K562 (cell line): ENCODE data around the gene TP63. TPM values are rescaled to one million over a fixed set of nuclear protein-coding genes. Genes with fewer than 3 reads are reported as not detected.

ENCODE experiments used
- ATAC-seq: fragments of 200-7000 bp; cut with Tn5 transposase; 3 replicates; pipeline ENCODE4 v1.9.1; 2020; ENCODE audit warnings: moderate library complexity
- BruUV-seq: library from RNA; stranded (reverse); fragments of 400-500 nt; replicated peaks from 2 replicates; lab custom pipeline; 2021; lab: Mats Ljungman, UMichigan
- CTCF ChIA-PET: fragments of 300-600 bp; formaldehyde crosslinking; extraction: SDS; loops from one replicate; lab custom pipeline; 2021; ENCODE audit warnings: low intra/inter-chr PET ratio; lab: Yijun Ruan, JAX
- POLR2A ChIA-PET: fragments of 300-600, 350-650 bp; sonication (Branson Sonifier 250); formaldehyde crosslinking; extraction: SDS; loops from one replicate; lab custom pipeline; 2021; ENCODE audit warnings: antibody characterized with exemption, inconsistent platforms; lab: Yijun Ruan, JAX
- DNase-seq, 4 experiments: peaks; one replicate each; pipeline versions ENCODE4 v3.0.0 to v3.0.0-alpha.2; 2011 to 2018; ENCODE audit warnings: low spot score in 3 of 4, mixed read lengths in 3 of 4; ENCODE audit errors: extremely low read depth in 1 of 4
- FAIRE-seq: peaks from 2 replicates; lab custom pipeline; 2011; peaks lifted over from hg19 to GRCh38; lab: Jason Lieb, UNC
- H2AFZ ChIP-seq: 2 replicates; pipeline ENCODE4 v1.6.0; 2011; ENCODE audit warnings: low read depth, low read length, control low read depth, inconsistent platforms
- H3K27ac ChIP-seq: fragments of 200-600 bp; 3 replicates; pipeline ENCODE4 v1.8.0; 2011; ENCODE audit warnings: low read depth, mild to moderate bottlenecking, control low read depth, inconsistent platforms, low read length, moderate library complexity, mixed read lengths; ENCODE audit errors: extremely low read depth
- H3K27me3 ChIP-seq, 2 experiments: fragments of 300-600 bp in 1 of 2; 2 replicates in 1 of 2; 3 replicates in 1 of 2; pipeline versions ENCODE4 v1.6.0 to v1.8.0; 2011; ENCODE audit warnings: inconsistent platforms in 2 of 2, low read length in 2 of 2, mild to moderate bottlenecking in 1 of 2, mixed read lengths in 1 of 2, moderate library complexity in 1 of 2; ENCODE audit not compliant: control insufficient read depth in 2 of 2, insufficient read depth in 2 of 2
- H3K36me3 ChIP-seq: fragments of 300-600 bp; 3 replicates; pipeline ENCODE4 v1.8.0; 2011; ENCODE audit warnings: mild to moderate bottlenecking, low read length, inconsistent platforms; ENCODE audit not compliant: control insufficient read depth, insufficient read depth
- H3K4me1 ChIP-seq, 2 experiments: fragments of 200-600 bp in 1 of 2; replicated peaks in 1 of 2; 2 replicates in 1 of 2; 3 replicates in 1 of 2; pipeline versions ENCODE4 v1.5.1 to v1.8.0; 2011; ENCODE audit warnings: inconsistent platforms in 2 of 2, low read length in 2 of 2, mild to moderate bottlenecking in 1 of 2, mixed read lengths in 1 of 2, moderate library complexity in 1 of 2; ENCODE audit not compliant: control insufficient read depth in 2 of 2, insufficient read depth in 2 of 2
- H3K4me2 ChIP-seq: 2 replicates; pipeline ENCODE4 v1.6.1; 2011; ENCODE audit warnings: low read length, control low read depth, inconsistent platforms, mixed read lengths; ENCODE audit not compliant: insufficient read depth
- H3K4me3 ChIP-seq: fragments of 200-600 bp; sonication (generic), shearing (Covaris generic); 2 replicates; pipeline ENCODE4 v1.5.1; 2016; ENCODE audit warnings: control low read depth, inconsistent platforms
- H3K79me2 ChIP-seq: fragments of 200-600 bp; 3 replicates; pipeline ENCODE4 v1.8.0; 2011; ENCODE audit warnings: low read length, inconsistent platforms; ENCODE audit not compliant: control insufficient read depth, insufficient read depth
- H3K9ac ChIP-seq, 2 experiments: 2 replicates each; pipeline versions ENCODE4 v1.6.0 to v1.6.1; 2011; ENCODE audit warnings: low read depth in 2 of 2, low read length in 2 of 2, control low read depth in 1 of 2, inconsistent platforms in 1 of 2, mild to moderate bottlenecking in 1 of 2, mixed read lengths in 1 of 2; ENCODE audit not compliant: insufficient read depth in 1 of 2
- H3K9me1 ChIP-seq: one replicate; pipeline ENCODE4 v1.6.0; 2011; ENCODE audit warnings: inconsistent platforms, mild to moderate bottlenecking, low read length, moderate library complexity; ENCODE audit not compliant: control insufficient read depth, insufficient read depth
- H3K9me3 ChIP-seq: replicated peaks from 2 replicates; pipeline ENCODE4 v1.5.1; 2011; ENCODE audit warnings: low read depth, low read length, inconsistent platforms; ENCODE audit not compliant: control insufficient read depth, insufficient read depth
- H4K20me1 ChIP-seq: replicated peaks from 2 replicates; pipeline ENCODE4 v1.6.1; 2011; ENCODE audit warnings: low read length, inconsistent platforms, mixed read lengths; ENCODE audit not compliant: control insufficient read depth, insufficient read depth
- CBX2 ChIP-seq: fragments of 200-600 bp; sonication (generic); IDR thresholded peaks from one replicate; pipeline ENCODE4 v1.6.1; 2012; ENCODE audit warnings: mild to moderate bottlenecking, low read length, inconsistent platforms; ENCODE audit not compliant: insufficient read depth, poor library complexity, severe bottlenecking
- DMBX1 ChIP-seq: fragments of 250-450 bp; sonication (Bioruptor Pico); IDR thresholded peaks from 2 replicates; pipeline ENCODE4 v1.8.0; 2022; ENCODE audit warnings: inconsistent platforms, mild to moderate bottlenecking, moderate library complexity, borderline replicate concordance
- KDM5B ChIP-seq: fragments of 200-600 bp; sonication (generic); IDR thresholded peaks from 2 replicates; pipeline ENCODE4 v1.6.1; 2012; ENCODE audit warnings: low read depth, mild to moderate bottlenecking, moderate library complexity, low read length, control low read depth, inconsistent platforms; ENCODE audit not compliant: insufficient replicate concordance
- MXI1 ChIP-seq: IDR thresholded peaks from 2 replicates; pipeline ENCODE4 v1.6.1; 2011; ENCODE audit warnings: low read depth, mild to moderate bottlenecking, improper control_type of control experiment, low read length
- NEUROD1 ChIP-seq: fragments of 150-350 bp; IDR thresholded peaks from 2 replicates; pipeline ENCODE4 v1.6.1; 2014; ENCODE audit warnings: borderline replicate concordance, low read length, low read depth; ENCODE audit not compliant: partially characterized antibody
- NR4A1 ChIP-seq, 2 experiments: fragments of 250-450 bp in 1 of 2; fragments of 450-650 bp in 1 of 2; sonication (Bioruptor Pico) in 1 of 2; IDR thresholded peaks; 2 replicates each; pipeline versions ENCODE4 v1.4.0 to v1.6.1; 2016 to 2020; ENCODE audit warnings: mild to moderate bottlenecking in 2 of 2, missing compliant biosample characterization in 1 of 2, missing genetic modification characterization in 1 of 2, moderate library complexity in 1 of 2
- POLR3A ChIP-seq: IDR thresholded peaks from 2 replicates; pipeline ENCODE4 v1.6.1; 2011; ENCODE audit warnings: borderline replicate concordance, mild to moderate bottlenecking, moderate library complexity; ENCODE audit not compliant: insufficient read length, insufficient read depth; ENCODE audit errors: extremely low read depth
- POU5F1 ChIP-seq: fragments of 150-350 bp; IDR thresholded peaks from 2 replicates; pipeline ENCODE4 v1.6.1; 2014; ENCODE audit warnings: borderline replicate concordance, low read length, low read depth, mild to moderate bottlenecking; ENCODE audit not compliant: partially characterized antibody
- TAF7 ChIP-seq: fragments of 450-650 bp; IDR thresholded peaks from 2 replicates; pipeline ENCODE4 v1.6.1; 2016; ENCODE audit warnings: missing genetic modification characterization, missing compliant biosample characterization
- ZNF253 ChIP-seq: fragments of 250-450 bp; sonication (Bioruptor Pico); conservative IDR thresholded peaks from 2 replicates; pipeline ENCODE4 v1.6.1; 2021; ENCODE audit warnings: mild to moderate bottlenecking
- WGBS: fragments of 100-300 bp; shearing (Covaris generic); methylation state at CpG from one replicate; pipeline ENCODE4 v1.1.6; 2016; ENCODE audit warnings: low coverage, mixed read lengths; ENCODE audit not compliant: insufficient coverage; ENCODE audit errors: missing lambda C conversion rate; 5-methylcytosine and 5-hydroxymethylcytosine counted together
- in situ Hi-C: fragments of 300-500 bp; cut with MboI; formaldehyde crosslinking; loops from 4 replicates; pipeline ENCODE4 v1.15.0; 2018; ENCODE audit warnings: inconsistent platforms, mixed read lengths
- intact Hi-C: fragments of 100-400 bp; cut with micrococcal nuclease; formaldehyde crosslinking; loops from 2 replicates; pipeline ENCODE4 v1.14.2; 2022
- polyA plus RNA-seq, 8 experiments: library from polyadenylated mRNA; depleted of rRNA in 4 of 8; stranded (reverse) in 5 of 8; unstranded in 3 of 8; fragments of >200 nt; fragmentation: Nextera tagmentation in 2 of 8; fragmentation: Illumina TruSeq in 1 of 8; extraction: Ambion mirVana in 2 of 8; extraction: Trizol in 1 of 8; gene quantifications; 2 replicates each; pipeline versions ENCODE4 v1.2.1 to v1.2.3, GENCODE V29; 2011 to 2014; ENCODE audit warnings: inconsistent platforms in 1 of 8, missing spikeins in 1 of 8
- total RNA-seq, 7 experiments: library from RNA; depleted of rRNA in 6 of 7; stranded (reverse); fragments of >200 nt in 6 of 7; fragmentation: Illumina TruSeq in 2 of 7; extraction: Trizol in 2 of 7; gene quantifications; 2 replicates each; pipeline versions ENCODE4 v1.2.1 to v1.2.3, GENCODE V29; 2011 to 2021; ENCODE audit warnings: low replicate concordance in 1 of 7
- TF ChIP-seq, protein P1 (sequence below): sonication (generic); formaldehyde crosslinking; IDR thresholded peaks from 2 replicates; pipeline ENCODE4 v1.8.1; 2023; ENCODE audit warnings: missing genetic modification reagents, mild to moderate bottlenecking, borderline replicate concordance
- TF ChIP-seq, protein P2 (sequence below): fragments of 450-650 bp; formaldehyde crosslinking; conservative IDR thresholded peaks from 2 replicates; pipeline ENCODE4 v1.4.0; 2022; ENCODE audit warnings: mild to moderate bottlenecking, missing genetic modification characterization

The TP63 gene
- total and polyA plus RNA-seq, 9 of the 15 experiments (the other 6 are each of a cell fraction or from before 2014, with no cell fraction given) = 0.32 to 1.4 (median 0.50) TPM

DNA sequence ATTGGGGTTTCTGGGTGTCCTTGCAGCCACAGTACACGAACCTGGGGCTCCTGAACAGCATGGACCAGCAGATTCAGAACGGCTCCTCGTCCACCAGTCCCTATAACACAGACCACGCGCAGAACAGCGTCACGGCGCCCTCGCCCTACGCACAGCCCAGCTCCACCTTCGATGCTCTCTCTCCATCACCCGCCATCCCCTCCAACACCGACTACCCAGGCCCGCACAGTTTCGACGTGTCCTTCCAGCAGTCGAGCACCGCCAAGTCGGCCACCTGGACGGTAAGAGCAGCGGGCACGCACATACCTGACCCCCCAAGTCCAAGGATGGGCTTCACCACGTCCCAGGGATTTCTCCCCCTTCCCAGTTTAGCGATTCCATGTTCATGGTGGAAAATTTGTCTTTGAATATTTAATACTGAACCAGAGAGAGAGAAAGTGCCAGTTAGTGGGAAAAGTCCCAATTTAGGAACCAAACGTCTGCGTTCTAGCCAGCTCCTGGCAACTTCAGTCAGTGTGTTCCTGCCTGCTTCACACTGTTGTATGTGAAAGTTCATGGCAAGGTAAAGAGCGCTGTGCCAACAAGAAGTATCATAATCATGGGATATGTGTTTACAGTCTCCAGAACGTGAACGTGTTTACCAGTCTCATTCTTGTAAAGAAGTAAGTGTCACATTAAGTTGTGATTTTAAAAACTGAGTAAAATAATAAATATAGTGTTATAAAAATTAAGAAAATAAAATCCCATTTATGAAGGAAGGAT is 177.2 kb downstream of the TP63 start (continued):
- TF ChIP-seq POU5F1 = no peak
- TF ChIP-seq NR4A1 (CRISPR knock-in tag; IDR thresholded peaks at IDR 0.05) = no peak
- no peak for TF ChIP-seq NR4A1 (tag; IDR thresholded peaks at IDR 0.05)
- no peak for TF ChIP-seq KDM5B

DNA sequence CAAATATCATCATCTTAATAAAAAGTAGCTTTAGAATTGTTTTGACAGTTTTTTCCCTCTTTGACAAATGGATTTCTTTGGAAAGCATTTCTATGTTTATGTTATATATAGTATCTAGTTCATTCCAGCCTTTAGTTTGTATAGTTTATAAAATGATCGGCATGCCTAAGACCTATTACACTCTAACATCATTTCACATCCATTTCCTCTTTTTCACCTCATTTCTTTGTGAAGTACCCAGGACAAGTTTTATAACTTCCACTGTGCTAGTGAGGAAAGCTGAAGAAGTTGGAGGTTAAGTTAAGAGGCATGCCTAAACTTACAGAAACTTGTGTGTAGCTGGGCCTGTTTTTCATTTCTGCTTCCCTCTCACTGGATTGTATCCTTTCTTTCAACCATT is 178.4 kb downstream of the TP63 start:
- FAIRE-seq = no peak
- Histone ChIP-seq H3K9ac (no peak overlapping the region), H4K20me1 (no peaks in the 10 kb centered on the region), H3K9me3 (no peaks in the 10 kb centered on the region), H3K4me2 (no peak overlapping the region), H3K36me3 (no peaks in the 10 kb centered on the region), H3K9me1 (no peaks in the 10 kb centered on the region), H3K27ac (no peak overlapping the region), H3K79me2 (no peaks in the 10 kb centered on the region), H3K4me3 (no peak overlapping the region), H2AFZ (no peak overlapping the region), H3K27me3 (no peaks in the 10 kb centered on the region), H3K4me1 (no peaks in the 10 kb centered on the region)
- BruUV-seq = no TSS peak
- in situ Hi-C loops (no loop called here), intact Hi-C loops (no loop called here)
- ChIA-PET POLR2A (no interaction called here), CTCF (no interaction called here)
- no peak for ATAC-seq
- 6% methylated on average over 1 of the region's 1 CpG for WGBS
- no peak for DNase-seq
- TF ChIP-seq, protein P1, sequence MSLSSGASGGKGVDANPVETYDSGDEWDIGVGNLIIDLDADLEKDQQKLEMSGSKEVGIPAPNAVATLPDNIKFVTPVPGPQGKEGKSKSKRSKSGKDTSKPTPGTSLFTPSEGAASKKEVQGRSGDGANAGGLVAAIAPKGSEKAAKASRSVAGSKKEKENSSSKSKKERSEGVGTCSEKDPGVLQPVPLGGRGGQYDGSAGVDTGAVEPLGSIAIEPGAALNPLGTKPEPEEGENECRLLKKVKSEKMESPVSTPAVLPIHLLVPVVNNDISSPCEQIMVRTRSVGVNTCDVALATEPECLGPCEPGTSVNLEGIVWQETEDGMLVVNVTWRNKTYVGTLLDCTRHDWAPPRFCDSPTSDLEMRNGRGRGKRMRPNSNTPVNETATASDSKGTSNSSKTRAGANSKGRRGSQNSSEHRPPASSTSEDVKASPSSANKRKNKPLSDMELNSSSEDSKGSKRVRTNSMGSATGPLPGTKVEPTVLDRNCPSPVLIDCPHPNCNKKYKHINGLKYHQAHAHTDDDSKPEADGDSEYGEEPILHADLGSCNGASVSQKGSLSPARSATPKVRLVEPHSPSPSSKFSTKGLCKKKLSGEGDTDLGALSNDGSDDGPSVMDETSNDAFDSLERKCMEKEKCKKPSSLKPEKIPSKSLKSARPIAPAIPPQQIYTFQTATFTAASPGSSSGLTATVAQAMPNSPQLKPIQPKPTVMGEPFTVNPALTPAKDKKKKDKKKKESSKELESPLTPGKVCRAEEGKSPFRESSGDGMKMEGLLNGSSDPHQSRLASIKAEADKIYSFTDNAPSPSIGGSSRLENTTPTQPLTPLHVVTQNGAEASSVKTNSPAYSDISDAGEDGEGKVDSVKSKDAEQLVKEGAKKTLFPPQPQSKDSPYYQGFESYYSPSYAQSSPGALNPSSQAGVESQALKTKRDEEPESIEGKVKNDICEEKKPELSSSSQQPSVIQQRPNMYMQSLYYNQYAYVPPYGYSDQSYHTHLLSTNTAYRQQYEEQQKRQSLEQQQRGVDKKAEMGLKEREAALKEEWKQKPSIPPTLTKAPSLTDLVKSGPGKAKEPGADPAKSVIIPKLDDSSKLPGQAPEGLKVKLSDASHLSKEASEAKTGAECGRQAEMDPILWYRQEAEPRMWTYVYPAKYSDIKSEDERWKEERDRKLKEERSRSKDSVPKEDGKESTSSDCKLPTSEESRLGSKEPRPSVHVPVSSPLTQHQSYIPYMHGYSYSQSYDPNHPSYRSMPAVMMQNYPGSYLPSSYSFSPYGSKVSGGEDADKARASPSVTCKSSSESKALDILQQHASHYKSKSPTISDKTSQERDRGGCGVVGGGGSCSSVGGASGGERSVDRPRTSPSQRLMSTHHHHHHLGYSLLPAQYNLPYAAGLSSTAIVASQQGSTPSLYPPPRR (CRISPR knock-in tag) = no peak
- no peak for TF ChIP-seq NEUROD1
- TF ChIP-seq MXI1 = no peak
- no peak for TF ChIP-seq TAF7
- no peak for TF ChIP-seq CBX2
- TF ChIP-seq DMBX1 (CRISPR knock-in tag) = no peak
- TF ChIP-seq, protein P2, sequence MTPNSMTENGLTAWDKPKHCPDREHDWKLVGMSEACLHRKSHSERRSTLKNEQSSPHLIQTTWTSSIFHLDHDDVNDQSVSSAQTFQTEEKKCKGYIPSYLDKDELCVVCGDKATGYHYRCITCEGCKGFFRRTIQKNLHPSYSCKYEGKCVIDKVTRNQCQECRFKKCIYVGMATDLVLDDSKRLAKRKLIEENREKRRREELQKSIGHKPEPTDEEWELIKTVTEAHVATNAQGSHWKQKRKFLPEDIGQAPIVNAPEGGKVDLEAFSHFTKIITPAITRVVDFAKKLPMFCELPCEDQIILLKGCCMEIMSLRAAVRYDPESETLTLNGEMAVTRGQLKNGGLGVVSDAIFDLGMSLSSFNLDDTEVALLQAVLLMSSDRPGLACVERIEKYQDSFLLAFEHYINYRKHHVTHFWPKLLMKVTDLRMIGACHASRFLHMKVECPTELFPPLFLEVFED (CRISPR knock-in tag) = no peak
- TF ChIP-seq ZNF253 (CRISPR knock-in tag) = no peak
- no peak for TF ChIP-seq POLR3A
